Sigmoid colon (tissue), 4 donors: Measurements from ENCODE around the gene COX20.

Source experiments
- CTCF ChIP-seq, 4 experiments: fragments of 450-650 bp in 3 of 4; fragments of 200-600 bp in 1 of 4; IDR thresholded peaks; one replicate each; pipeline ENCODE4 v1.5.1; 2016 to 2019; ENCODE audit warnings: antibody characterized with exemption in 4 of 4, mild to moderate bottlenecking in 3 of 4, moderate library complexity in 2 of 4
- EP300 ChIP-seq, 4 donors: sonication (generic); formaldehyde crosslinking; IDR thresholded peaks; one replicate each; pipeline ENCODE4 v1.6.1; 2017; ENCODE audit warnings: antibody characterized with exemption in 4 of 4
- POLR2AphosphoS5 ChIP-seq, 4 donors: sonication (generic); formaldehyde crosslinking; IDR thresholded peaks; one replicate each; pipeline ENCODE4 v1.6.1; 2017; ENCODE audit warnings: antibody characterized with exemption in 4 of 4

DNA sequence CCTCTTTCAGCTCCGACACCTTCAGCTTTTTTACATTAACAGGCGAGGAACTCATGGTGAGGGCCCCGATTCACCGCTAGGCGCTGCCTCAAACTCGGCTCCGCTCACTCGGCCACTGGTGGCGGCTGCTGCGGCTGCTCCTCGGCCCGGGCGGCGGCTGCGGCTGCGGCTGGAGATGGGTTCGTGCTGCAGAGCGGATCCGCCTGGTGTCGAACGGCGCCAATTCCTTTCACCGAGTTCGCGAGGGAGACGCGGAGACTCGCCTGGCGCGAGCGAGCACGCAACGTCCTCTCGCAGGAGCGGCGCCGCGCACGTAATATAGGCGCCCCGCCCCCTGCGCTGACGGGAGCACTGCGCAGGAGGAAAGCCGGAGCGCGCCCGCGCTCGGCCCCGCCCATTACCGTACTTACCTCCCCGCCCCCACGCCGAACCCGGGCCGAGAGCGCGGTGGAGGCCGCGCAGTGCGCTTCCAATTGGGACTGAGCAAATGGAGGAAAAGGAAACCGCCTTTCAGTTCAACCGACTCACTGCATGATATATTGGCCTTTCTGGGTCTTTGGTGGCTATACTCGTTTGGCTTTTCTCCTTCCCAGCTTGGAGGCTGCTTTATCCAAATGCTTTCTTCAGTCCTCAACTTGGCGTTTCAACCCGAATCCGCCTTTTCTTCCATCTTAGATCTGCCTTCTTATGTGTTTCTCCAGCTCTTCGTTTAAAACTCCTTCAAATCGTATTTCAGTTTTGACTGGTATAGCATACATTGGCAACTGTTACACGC is 29.0 kb downstream of the COX20 start, which contains the start of gene HNRNPU:
- TF ChIP-seq CTCF (IDR thresholded peaks at IDR 0.05) (peak in 2 of 4 experiments; percentile 14 to 47), POLR2AphosphoS5 (IDR thresholded peaks at IDR 0.05) (peak; percentile 99 to 100 (median 100)), EP300 (IDR thresholded peaks at IDR 0.05) (peak in 2 of 4 donors; percentile 69 to 82)
